HG02678 (cell line): Measurements from ENCODE around the gene WNT9A.
"Not testable (repeated sequence)": the region's sequence is repeated elsewhere in the genome, so short reads cannot be mapped to it uniquely, and the experiment has no call there.

ENCODE experiments used
- ATAC-seq: cut with Tn5 transposase; IDR thresholded peaks from one replicate; pipeline ENCODE4 v1.9.1; 2021; ENCODE audit warnings: mild to moderate bottlenecking, moderate library complexity; ENCODE audit not compliant: unreplicated experiment

Gene WNT9A

GRCh38 chr1:227913764-227914721 is 33.7 kb downstream of the WNT9A start:
- ATAC-seq: no peak

GRCh38 chr1:227913396-227913763 is 34.4 kb downstream of the WNT9A start:
- no peak for ATAC-seq

GRCh38 chr1:227912866-227913265 is 34.9 kb downstream of the WNT9A start:
- ATAC-seq: no peak

GRCh38 chr1:227911376-227911775 is 36.4 kb downstream of the WNT9A start:
- no peak for ATAC-seq

- no peak for ATAC-seq
Measured at GRCh38 chr1:227910511-227911153, 37.1 kb downstream of the WNT9A start.

- ATAC-seq: not testable (repeated sequence)
Measured at GRCh38 chr1:227909923-227910328, 37.8 kb downstream of the WNT9A start.

GRCh38 chr1:227909188-227909587 is 38.5 kb downstream of the WNT9A start:
- no peak for ATAC-seq

GRCh38 chr1:227908359-227908758 is 39.4 kb downstream of the WNT9A start:
- no peak for ATAC-seq

GRCh38 chr1:227907439-227908015 is 40.2 kb downstream of the WNT9A start:
- ATAC-seq: no peak

GRCh38 chr1:227906550-227907071 is 41.1 kb downstream of the WNT9A start:
- no peak for ATAC-seq

- no peak for ATAC-seq
Measured at GRCh38 chr1:227905573-227906487, 41.9 kb downstream of the WNT9A start.

GRCh38 chr1:227904541-227905335 is 43.0 kb downstream of the WNT9A start:
- ATAC-seq: no peak

GRCh38 chr1:227903614-227904501 is 43.9 kb downstream of the WNT9A start:
- ATAC-seq: no peak

GRCh38 chr1:227903061-227903521 is 44.6 kb downstream of the WNT9A start:
- ATAC-seq: no peak

GRCh38 chr1:227902641-227902990 is 45.1 kb downstream of the WNT9A start:
- no peak for ATAC-seq

- no peak for ATAC-seq
Measured at GRCh38 chr1:227901906-227902640, 45.7 kb downstream of the WNT9A start.

GRCh38 chr1:227901239-227901905 is 46.4 kb downstream of the WNT9A start:
- ATAC-seq: no peak
